ENCODE results near the gene PDLIM4.

Gene PDLIM4

GRCh38 chr5:132257131-132258101 is at the start of gene PDLIM4:
Gene PDLIM4 (plus strand): TSS chr5:132257696. CDS start chr5:132257735, 39 bp downstream.
- no peak for DNase-seq

GRCh38 chr5:132207778-132208177 is 49.7 kb upstream of the PDLIM4 start:
- no peak for DNase-seq

- no peak for DNase-seq
These were observed 48.4 kb upstream of the PDLIM4 start for GRCh38 chr5:132209131-132209530.

GRCh38 chr5:132209901-132210545 is 47.5 kb upstream of the PDLIM4 start:
- DNase-seq = no peak

GRCh38 chr5:132210944-132211343 is 46.6 kb upstream of the PDLIM4 start:
- no peak for DNase-seq

GRCh38 chr5:132211787-132212186 is 45.7 kb upstream of the PDLIM4 start:
- no peak for DNase-seq

- DNase-seq = no peak
These were observed 43.8 kb upstream of the PDLIM4 start for GRCh38 chr5:132213666-132214065.

DNA sequence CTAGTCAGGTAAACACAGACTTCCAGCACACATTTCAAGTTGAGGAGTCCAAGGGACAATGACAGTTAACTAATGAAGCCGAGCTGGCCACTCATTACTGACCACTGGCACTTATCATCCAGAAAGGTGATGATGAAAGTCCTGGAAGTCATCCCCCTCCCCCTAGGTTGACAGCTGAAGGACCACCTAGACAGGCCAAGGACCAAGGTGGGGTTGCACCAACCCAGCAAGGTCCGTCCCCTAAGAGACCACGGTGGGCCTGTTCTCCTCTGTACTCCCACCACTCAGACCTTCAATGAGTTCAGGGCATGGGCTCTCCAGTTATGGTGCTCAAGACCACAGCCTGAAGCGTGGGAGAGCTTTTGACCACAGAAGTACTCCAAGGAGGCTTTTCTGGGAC is 43.0 kb upstream of the PDLIM4 start:
- no peak for DNase-seq

DNA sequence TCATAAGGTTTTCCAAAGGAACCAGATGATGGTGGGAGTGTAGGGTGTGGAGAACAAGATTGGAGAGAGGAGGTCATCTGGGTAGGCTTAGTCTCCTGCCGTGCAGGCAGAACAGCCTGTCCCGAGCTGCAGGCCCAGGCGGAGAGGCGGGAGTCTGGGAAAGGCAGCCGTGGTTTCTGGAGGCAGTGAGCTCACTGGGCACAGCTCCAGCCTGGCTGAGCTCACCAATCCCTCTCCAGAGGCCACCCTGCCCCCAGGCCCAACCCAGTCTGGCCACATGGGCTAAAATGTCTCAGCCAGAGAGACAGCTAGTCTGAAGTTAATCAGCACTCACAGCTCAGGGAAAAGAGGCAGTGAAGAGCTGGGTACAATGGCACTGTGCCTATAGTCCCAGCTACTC is 42.2 kb upstream of the PDLIM4 start:
- no peak for DNase-seq

- no peak for DNase-seq
These were observed 39.2 kb upstream of the PDLIM4 start for GRCh38 chr5:132218321-132218720.

DNA sequence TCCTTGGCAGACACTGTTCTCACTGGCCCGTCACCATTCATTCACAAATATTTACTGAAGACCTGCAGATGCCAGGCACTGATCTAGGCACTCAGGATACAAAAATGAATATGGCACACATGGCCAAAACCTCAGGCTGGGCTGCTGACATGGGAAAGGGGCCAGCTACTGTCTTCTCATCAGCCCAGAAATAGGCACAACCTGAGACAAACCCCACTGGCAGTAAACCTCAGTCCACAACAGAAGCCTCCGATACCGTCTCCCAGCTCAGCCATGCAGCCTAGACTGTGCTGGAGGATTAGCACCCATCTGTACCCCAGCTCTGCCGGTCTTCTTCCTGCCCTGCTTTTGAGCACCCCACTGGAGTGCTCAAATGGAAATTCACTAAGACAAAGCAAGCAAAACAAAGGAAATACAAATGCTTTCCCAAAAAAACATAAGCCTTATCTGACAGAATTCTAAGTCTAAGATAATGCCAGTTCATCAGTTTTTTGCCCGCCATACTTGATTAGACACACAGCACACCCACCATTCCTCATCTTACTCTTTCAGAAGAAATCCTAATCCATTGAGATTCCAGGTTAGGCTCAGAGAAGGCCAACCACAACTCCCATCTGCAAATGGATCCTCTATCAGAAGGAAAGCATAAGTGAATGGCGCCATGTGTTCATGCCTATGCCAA is 38.1 kb upstream of the PDLIM4 start:
- no peak for DNase-seq

DNA sequence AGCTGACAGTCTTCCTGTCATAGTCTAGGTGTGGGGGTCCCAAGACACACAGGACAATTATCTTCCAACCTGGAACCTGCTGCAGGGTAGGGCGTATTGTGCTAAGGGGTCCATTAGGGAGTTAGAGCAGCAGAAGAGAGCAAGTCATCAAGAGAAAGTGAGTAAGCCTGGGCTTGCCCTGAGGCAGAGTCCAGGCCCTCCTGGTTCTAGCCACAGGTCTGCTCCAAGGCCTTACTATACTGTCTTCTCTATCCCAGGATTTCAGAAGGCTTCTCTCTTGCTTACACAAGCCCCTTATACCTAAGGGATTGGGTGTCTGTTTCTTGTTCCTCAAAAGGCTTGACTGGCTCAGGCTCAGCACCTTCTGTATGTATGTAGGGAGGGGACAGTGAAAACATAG is 37.5 kb upstream of the PDLIM4 start:
- no peak for DNase-seq

DNA sequence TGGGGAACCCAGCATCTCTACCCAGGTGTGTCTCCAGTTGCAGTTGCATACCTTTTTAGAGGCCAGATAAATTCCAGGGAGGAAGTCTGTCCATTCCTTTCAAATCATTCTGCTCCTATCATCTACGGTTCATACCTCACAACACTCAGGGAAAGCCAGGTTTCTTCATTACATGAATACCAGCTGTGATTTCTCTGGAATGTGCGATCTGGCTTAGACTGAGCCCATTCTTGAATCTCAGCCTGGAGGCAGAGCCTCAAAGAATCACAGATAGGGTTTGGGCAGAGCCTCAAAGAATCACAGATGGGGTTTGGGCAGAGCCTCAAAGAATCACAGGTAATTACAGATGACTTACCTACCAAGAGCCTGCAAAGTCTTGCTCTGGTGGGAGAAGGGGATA is 37.0 kb upstream of the PDLIM4 start:
- DNase-seq = no peak

- DNase-seq = no peak
These were observed 35.5 kb upstream of the PDLIM4 start for GRCh38 chr5:132221781-132222648.

- no peak for DNase-seq
These were observed 34.9 kb upstream of the PDLIM4 start for GRCh38 chr5:132222649-132223038.

DNA sequence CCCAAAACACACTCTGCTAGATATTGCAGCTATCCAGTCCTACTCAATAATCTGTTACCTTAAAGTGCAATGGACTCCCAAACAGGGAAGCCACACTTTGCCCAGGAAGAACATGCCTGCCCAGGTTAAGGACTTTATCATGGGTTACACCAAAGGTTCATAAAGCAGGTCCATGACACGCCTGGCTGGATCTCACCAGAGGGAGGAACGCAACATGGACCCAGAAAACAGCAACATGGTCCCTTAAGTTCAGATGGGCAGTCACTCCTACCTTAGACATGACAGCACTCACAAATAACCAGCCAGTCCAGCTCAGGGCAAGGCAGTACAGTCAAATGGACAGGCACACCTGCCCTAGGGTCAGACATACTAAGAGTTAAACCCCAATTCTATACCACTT is 33.6 kb upstream of the PDLIM4 start:
- no peak for DNase-seq

GRCh38 chr5:132224716-132225115 is 32.8 kb upstream of the PDLIM4 start:
- DNase-seq = no peak

GRCh38 chr5:132225165-132226032 is 32.1 kb upstream of the PDLIM4 start:
- peak; percentile 85 for DNase-seq

GRCh38 chr5:132226516-132227234 is 30.8 kb upstream of the PDLIM4 start:
- DNase-seq = no peak

- no peak for DNase-seq
These were observed 30.3 kb upstream of the PDLIM4 start for GRCh38 chr5:132227235-132227484.

Data from NCI-H345 (cell line).